Mucosa of descending colon (tissue), 3 donors: Measurements from ENCODE around the gene CIB4. TPM values are rescaled to one million over a fixed set of nuclear protein-coding genes. Genes with fewer than 3 reads are reported as not detected.

Experiments used
- ATAC-seq: fragments of 200-7000 bp; cut with Tn5 transposase; one replicate; pipeline ENCODE4 v1.9.1; 2020; ENCODE audit warnings: mild to moderate bottlenecking, moderate library complexity
- DNase-seq, 3 donors: peaks; one replicate each; pipeline ENCODE4 v3.0.0-alpha.2; 2020
- H3K36me3 ChIP-seq: fragments of 200-600 bp; one replicate; pipeline ENCODE4 v1.8.0; 2021; ENCODE audit warnings: low read depth, mild to moderate bottlenecking
- H3K4me1 ChIP-seq: fragments of 200-600 bp; one replicate; pipeline ENCODE4 v1.8.0; 2021; ENCODE audit warnings: low read depth, mild to moderate bottlenecking
- H3K4me3 ChIP-seq: fragments of 200-600 bp; one replicate; pipeline ENCODE4 v1.8.0; 2021; ENCODE audit warnings: mild to moderate bottlenecking
- H3K9me3 ChIP-seq: fragments of 200-600 bp; one replicate; pipeline ENCODE4 v1.8.0; 2021; ENCODE audit warnings: mild to moderate bottlenecking
- CTCF ChIP-seq: fragments of 200-600 bp; IDR thresholded peaks from one replicate; pipeline ENCODE4 v1.8.0; 2022; ENCODE audit warnings: antibody characterized with exemption, mild to moderate bottlenecking
- intact Hi-C, 2 donors: fragments of 100-400 bp; cut with DNase I in 1 of 2; cut with micrococcal nuclease in 1 of 2; formaldehyde crosslinking; loops; one replicate each; pipeline versions ENCODE4 v1.11.0 to v1.11.1; 2022; cut with DNase I, micrococcal nuclease
- total RNA-seq, 3 donors: library from RNA; stranded (reverse); fragmentation: NEBNext Ultra II Directional in 2 of 3; extraction: Animal tissue kit (Norgen Biotek cat#: 25700) in 2 of 3; gene quantifications; one replicate each; pipeline versions ENCODE4 v1.2.1 to v1.2.4, GENCODE V29; 2021 to 2023
- donor health status: DM: no; HTN: no; CAD: no; lungs with moderate emphysema.
- donor health status: DM: no; HTN: no; CAD: no.
- donor health status: DM: no; HTN: yes; CAD: no.

CIB4 gene
- total RNA-seq, 3 donors from 2014 or later = 0.60 TPM; not detected in 2

GRCh38 chr2:26550276-26551015 lies 90.7 kb downstream of the CIB4 start:
- H3K36me3 ChIP-seq = no peaks in the 10 kb centered on the region
- H3K4me1 ChIP-seq = no peaks in the 10 kb centered on the region
- TF ChIP-seq CTCF = no peak
- intact Hi-C loops = no loop called here
- no peak overlapping the region for H3K4me3 ChIP-seq
- no peaks in the 10 kb centered on the region for H3K9me3 ChIP-seq
- DNase-seq (no peak), ATAC-seq (no peak)

- Histone ChIP-seq H3K4me1 (peaks cover 5% of the 10 kb centered on the region), H3K9me3 (no peaks in the 10 kb centered on the region), H3K36me3 (no peaks in the 10 kb centered on the region), H3K4me3 (no peak overlapping the region)
- TF ChIP-seq CTCF = no peak
- intact Hi-C loops = no loop called here
- DNase-seq (peak in 1 of 3 donors; percentile 23), ATAC-seq (peak; percentile 92)
These were observed 98.3 kb downstream of the CIB4 start for GRCh38 chr2:26542676-26543505.

GRCh38 chr2:26542194-26542455 lies 99.0 kb downstream of the CIB4 start:
- peak in 1 of 3 donors; percentile 14 for DNase-seq
- Histone ChIP-seq H3K4me1 (peaks cover 5% of the 10 kb centered on the region), H3K36me3 (no peaks in the 10 kb centered on the region), H3K9me3 (no peaks in the 10 kb centered on the region), H3K4me3 (no peak overlapping the region)
- peak; percentile 81 for ATAC-seq
- intact Hi-C loops = no loop called here
- no peak for TF ChIP-seq CTCF

GRCh38 chr2:26541401-26542193 lies 99.6 kb downstream of the CIB4 start:
- Histone ChIP-seq H3K9me3 (no peaks in the 10 kb centered on the region), H3K4me3 (no peak overlapping the region), H3K4me1 (peaks cover 5% of the 10 kb centered on the region), H3K36me3 (no peaks in the 10 kb centered on the region)
- intact Hi-C loops = no loop called here
- DNase-seq (no peak), ATAC-seq (peak; percentile 84)
- no peak for TF ChIP-seq CTCF

- Histone ChIP-seq H3K4me1 (peaks cover 5% of the 10 kb centered on the region), H3K4me3 (no peak overlapping the region), H3K36me3 (no peaks in the 10 kb centered on the region), H3K9me3 (no peaks in the 10 kb centered on the region)
- no peak for ATAC-seq
- DNase-seq = no peak
- TF ChIP-seq CTCF = no peak
- intact Hi-C loops = no loop called here
These were observed 100.2 kb downstream of the CIB4 start for GRCh38 chr2:26540961-26541360.
